Kidney (tissue), 14 donors: ENCODE data around the gene TM4SF18. TPM values are rescaled to one million over a fixed set of nuclear protein-coding genes. Genes with fewer than 3 reads are reported as not detected.

Source experiments
- DNase-seq, 5 donors: peaks; one replicate each; pipeline ENCODE4 v3.0.0-alpha.2; 2013 to 2020
- FAIRE-seq: peaks from 2 replicates; lab custom pipeline; 2012; peaks lifted over from hg19 to GRCh38; lab: Jason Lieb, UNC
- H3K27ac ChIP-seq, 2 donors: one replicate each; pipeline ENCODE4 v1.7.0; 2013; ENCODE audit warnings: low read depth in 2 of 2, low read length in 2 of 2, inconsistent platforms in 1 of 2
- H3K27me3 ChIP-seq: one replicate; pipeline ENCODE4 v1.7.1; 2013; ENCODE audit warnings: low read length, inconsistent platforms; ENCODE audit not compliant: control insufficient read depth, insufficient read depth
- H3K36me3 ChIP-seq, 3 donors: one replicate each; pipeline versions ENCODE4 v1.7.0 to v1.7.1; 2013; ENCODE audit warnings: low read length in 3 of 3, control low read depth in 1 of 3, inconsistent platforms in 1 of 3; ENCODE audit not compliant: insufficient read depth in 3 of 3, control insufficient read depth in 2 of 3
- H3K4me1 ChIP-seq, 3 donors: one replicate each; pipeline versions ENCODE4 v1.7.0 to v1.7.1; 2013; ENCODE audit warnings: low read length in 3 of 3, inconsistent platforms in 1 of 3, low read depth in 1 of 3; ENCODE audit not compliant: control insufficient read depth in 2 of 3, insufficient read depth in 2 of 3
- H3K4me3 ChIP-seq, 3 donors: one replicate each; pipeline versions ENCODE4 v1.7.0 to v1.8.1; 2013; ENCODE audit warnings: low read length in 3 of 3, control low read depth in 1 of 3, inconsistent platforms in 1 of 3
- H3K9ac ChIP-seq, 3 donors: one replicate each; pipeline versions ENCODE4 v1.7.0 to v1.7.1; 2013; ENCODE audit warnings: low read length in 3 of 3, control low read depth in 1 of 3, inconsistent platforms in 1 of 3
- H3K9me3 ChIP-seq, 3 donors: one replicate each; pipeline versions ENCODE4 v1.7.0 to v1.7.1; 2013; ENCODE audit warnings: low read length in 3 of 3, control low read depth in 1 of 3, inconsistent platforms in 1 of 3; ENCODE audit not compliant: control insufficient read depth in 2 of 3, insufficient read depth in 1 of 3
- CTCF ChIP-seq: IDR thresholded peaks from 3 replicates; pipeline ENCODE4 v1.5.1; 2012; ENCODE audit warnings: mild to moderate bottlenecking, moderate library complexity, borderline replicate concordance; ENCODE audit not compliant: insufficient read depth; ENCODE audit errors: extremely low read depth
- intact Hi-C: fragments of 100-400 bp; cut with DNase I; formaldehyde crosslinking; loops from one replicate; pipeline ENCODE4 v1.11.1; 2022
- polyA plus RNA-seq: library from polyadenylated mRNA; stranded (reverse); fragments of 350-450 nt; fragmentation: Illumina TruSeq; extraction: RNeasy Lipid Tissue Mini Kit (QIAGEN cat#74804); gene quantifications from one replicate; pipeline ENCODE4 v1.2.3, GENCODE V29; 2014; ENCODE audit warnings: low read depth, low replicate concordance; ENCODE audit not compliant: insufficient read depth
- total RNA-seq: library from RNA; stranded (reverse); fragmentation: NEBNext Ultra II Directional; extraction: Animal tissue kit (Norgen Biotek cat#: 25700); gene quantifications from one replicate; pipeline ENCODE4 v1.2.1, GENCODE V29; 2021
- donor health status: control.
- donor health status: control.
- donor health status: control.
- donor health status: control.
- donor health status: control.
- donor health status: DM: yes; HTN: yes; CAD: no.
- donor health status: Normal renal cell carcinoma (clear cell type).

TM4SF18 gene
- total and polyA plus RNA-seq, 2 donors from 2014 or later = 14.2 to 19.7 TPM

GRCh38 chr3:149368674-149369497, 35.5 kb upstream of the TM4SF18 start:
- H3K4me3 ChIP-seq = no peak overlapping the region
- no peak for DNase-seq
- no peak for TF ChIP-seq CTCF
- no peaks in the 10 kb centered on the region for H3K9me3 ChIP-seq
- FAIRE-seq = no peak
- intact Hi-C loops = no loop called here
- no peaks in the 10 kb centered on the region for H3K27me3 ChIP-seq
- H3K4me1 ChIP-seq = peaks cover 0 to 12% (median 2%) of the 10 kb centered on the region in 3 donors
- no peak overlapping the region for H3K9ac ChIP-seq
- no peak overlapping the region for H3K27ac ChIP-seq
- peaks cover 0 to 8% (median 0%) of the 10 kb centered on the region in 3 donors for H3K36me3 ChIP-seq

GRCh38 chr3:149368201-149368673, 34.8 kb upstream of the TM4SF18 start:
- peaks cover 0 to 8% (median 0%) of the 10 kb centered on the region in 3 donors for H3K36me3 ChIP-seq
- no peaks in the 10 kb centered on the region for H3K9me3 ChIP-seq
- no peak overlapping the region for H3K27ac ChIP-seq
- H3K4me1 ChIP-seq = peaks cover 0 to 12% (median 2%) of the 10 kb centered on the region in 3 donors
- DNase-seq (no peak), FAIRE-seq (no peak)
- no peak for TF ChIP-seq CTCF
- no peaks in the 10 kb centered on the region for H3K27me3 ChIP-seq
- H3K4me3 ChIP-seq = no peak overlapping the region
- intact Hi-C loops = no loop called here
- H3K9ac ChIP-seq = no peak overlapping the region

- no peak overlapping the region for H3K27ac ChIP-seq
- no peak for DNase-seq
- no peak overlapping the region for H3K9ac ChIP-seq
- intact Hi-C loops = no loop called here
- H3K4me3 ChIP-seq = no peak overlapping the region
- no peaks in the 10 kb centered on the region for H3K27me3 ChIP-seq
- peaks cover 0 to 12% (median 2%) of the 10 kb centered on the region in 3 donors for H3K4me1 ChIP-seq
- FAIRE-seq = no peak
- H3K36me3 ChIP-seq = peaks cover 0 to 8% (median 0%) of the 10 kb centered on the region in 3 donors
- TF ChIP-seq CTCF = no peak
- H3K9me3 ChIP-seq = no peaks in the 10 kb centered on the region
Observed at GRCh38 chr3:149366941-149367840, 33.8 kb upstream of the TM4SF18 start.
